HG03457 (cell line): ENCODE data around the gene SMTNL1.
A peak's percentile ranks its signal among the peaks of the same experiment; 100 is the strongest.

Experiments
- ATAC-seq: cut with Tn5 transposase; IDR thresholded peaks from one replicate; pipeline ENCODE4 v1.9.1; 2021; ENCODE audit warnings: moderate number of reproducible peaks; ENCODE audit not compliant: unreplicated experiment

The SMTNL1 gene

GRCh38 chr11:57543593-57543992 lies 6.2 kb downstream of the SMTNL1 start:
- ATAC-seq: no peak

- ATAC-seq: no peak
These were observed 7.2 kb downstream of the SMTNL1 start for GRCh38 chr11:57544566-57544965.

- ATAC-seq: no peak
These were observed 8.5 kb downstream of the SMTNL1 start for GRCh38 chr11:57545883-57546282.

- ATAC-seq: no peak
These were observed 9.1 kb downstream of the SMTNL1 start for GRCh38 chr11:57546451-57546850.

- ATAC-seq: no peak
These were observed 9.6 kb downstream of the SMTNL1 start for GRCh38 chr11:57546869-57547475.

- ATAC-seq: peak; percentile 90
These were observed 10.5 kb downstream of the SMTNL1 start for GRCh38 chr11:57547854-57548377.

GRCh38 chr11:57549983-57550382 lies 12.6 kb downstream of the SMTNL1 start:
- ATAC-seq: no peak

- no peak for ATAC-seq
These were observed 14.5 kb downstream of the SMTNL1 start for GRCh38 chr11:57551941-57552340.

- no peak for ATAC-seq
These were observed 15.1 kb downstream of the SMTNL1 start for GRCh38 chr11:57552479-57552878.

GRCh38 chr11:57555393-57555792 lies 18.0 kb downstream of the SMTNL1 start:
- ATAC-seq: no peak

GRCh38 chr11:57556041-57556440 lies 18.6 kb downstream of the SMTNL1 start:
- no peak for ATAC-seq

GRCh38 chr11:57560146-57560545 lies 22.8 kb downstream of the SMTNL1 start:
- no peak for ATAC-seq

- no peak for ATAC-seq
These were observed 25.2 kb downstream of the SMTNL1 start for GRCh38 chr11:57562596-57562995.

- peak; percentile 46 for ATAC-seq
These were observed 28.9 kb downstream of the SMTNL1 start for GRCh38 chr11:57566005-57566904.

GRCh38 chr11:57566905-57567514 lies 29.6 kb downstream of the SMTNL1 start:
- no peak for ATAC-seq

GRCh38 chr11:57567515-57568329 lies 30.3 kb downstream of the SMTNL1 start, which contains the start of gene UBE2L6:
Gene UBE2L6 (minus strand): TSS chr11:57567672. CDS start chr11:57567611, 61 bp downstream.
- peak; percentile 70 for ATAC-seq

- peak; percentile 7 for ATAC-seq
These were observed 31.0 kb downstream of the SMTNL1 start for GRCh38 chr11:57568330-57568766.

GRCh38 chr11:57571606-57572005 lies 34.2 kb downstream of the SMTNL1 start:
- ATAC-seq: no peak

GRCh38 chr11:57574061-57574460 lies 36.7 kb downstream of the SMTNL1 start:
- no peak for ATAC-seq

GRCh38 chr11:57584341-57584740 lies 46.9 kb downstream of the SMTNL1 start:
- no peak for ATAC-seq

- no peak for ATAC-seq
These were observed 47.9 kb downstream of the SMTNL1 start for GRCh38 chr11:57585301-57585700.
